H9 (cell line): ENCODE measurements around the gene CKS1B. TPM values are rescaled to one million over a fixed set of nuclear protein-coding genes. Genes with fewer than 3 reads are reported as not detected.

ENCODE experiments used
- DNase-seq: peaks from one replicate; pipeline ENCODE4 v3.0.0-alpha.2; 2017
- H2AFZ ChIP-seq: one replicate; pipeline ENCODE4 v1.6.1; 2013; ENCODE audit warnings: mild to moderate bottlenecking, low read length, control low read depth, moderate library complexity
- H2AK5ac ChIP-seq: 2 replicates; pipeline ENCODE4 v1.6.1; 2013; ENCODE audit warnings: low read length, control low read depth, mixed read lengths; ENCODE audit not compliant: insufficient read length
- H2BK120ac ChIP-seq: one replicate; pipeline ENCODE4 v1.6.1; 2013; ENCODE audit warnings: low read depth, mild to moderate bottlenecking, low read length, control low read depth, inconsistent platforms; ENCODE audit not compliant: poor library complexity, severe bottlenecking
- H2BK12ac ChIP-seq: 2 replicates; pipeline ENCODE4 v1.6.1; 2013; ENCODE audit warnings: low read length, control low read depth, mixed read lengths, low read depth; ENCODE audit not compliant: insufficient read length
- H2BK15ac ChIP-seq: 2 replicates; pipeline ENCODE4 v1.6.1; 2013; ENCODE audit warnings: low read depth, low read length, control low read depth
- H2BK20ac ChIP-seq: one replicate; pipeline ENCODE4 v1.6.1; 2013; ENCODE audit warnings: low read depth, mild to moderate bottlenecking, low read length, control low read depth, inconsistent platforms; ENCODE audit not compliant: poor library complexity, severe bottlenecking
- H2BK5ac ChIP-seq: 2 replicates; pipeline ENCODE4 v1.6.1; 2013; ENCODE audit warnings: low read length, control low read depth, mixed read lengths; ENCODE audit not compliant: insufficient read length
- H3K14ac ChIP-seq: 2 replicates; pipeline ENCODE4 v1.6.1; 2013; ENCODE audit warnings: low read length, control low read depth; ENCODE audit not compliant: insufficient read depth
- H3K18ac ChIP-seq: 2 replicates; pipeline ENCODE4 v1.6.1; 2013; ENCODE audit warnings: low read depth, mild to moderate bottlenecking, mixed read lengths, low read length, control low read depth; ENCODE audit not compliant: insufficient read length
- H3K23ac ChIP-seq: 2 replicates; pipeline ENCODE4 v1.6.1; 2013; ENCODE audit warnings: low read length, control low read depth, mixed read lengths, low read depth; ENCODE audit not compliant: insufficient read length
- H3K23me2 ChIP-seq: 2 replicates; pipeline ENCODE4 v1.6.1; 2013; ENCODE audit warnings: low read depth, mild to moderate bottlenecking, mixed read lengths, low read length, control low read depth; ENCODE audit not compliant: insufficient read length, poor library complexity, severe bottlenecking
- H3K27ac ChIP-seq: 2 replicates; pipeline ENCODE4 v1.5.1; 2013; ENCODE audit warnings: low read length, control low read depth, mixed read lengths, low read depth; ENCODE audit not compliant: insufficient read length
- H3K27me3 ChIP-seq: 2 replicates; pipeline ENCODE4 v1.6.1; 2013; ENCODE audit warnings: low read length, control low read depth, inconsistent platforms; ENCODE audit not compliant: insufficient read depth
- H3K4ac ChIP-seq: 2 replicates; pipeline ENCODE4 v1.6.1; 2013; ENCODE audit warnings: low read depth, mild to moderate bottlenecking, control low read depth, inconsistent platforms, low read length, moderate library complexity
- H3K4me1 ChIP-seq: 2 replicates; pipeline ENCODE4 v1.6.1; 2013; ENCODE audit warnings: low read length, control low read depth, inconsistent platforms; ENCODE audit not compliant: insufficient read depth
- H3K4me2 ChIP-seq: 2 replicates; pipeline ENCODE4 v1.6.1; 2013; ENCODE audit warnings: low read length, control low read depth, mixed read lengths; ENCODE audit not compliant: insufficient read length, insufficient read depth
- H3K56ac ChIP-seq: 2 replicates; pipeline ENCODE4 v1.6.1; 2013; ENCODE audit warnings: low read depth, mild to moderate bottlenecking, mixed read lengths, low read length, control low read depth; ENCODE audit not compliant: insufficient read length
- H3K79me1 ChIP-seq: 2 replicates; pipeline ENCODE4 v1.6.1; 2013; ENCODE audit warnings: low read depth, mild to moderate bottlenecking, moderate library complexity, low read length, control low read depth, inconsistent platforms; ENCODE audit not compliant: insufficient read depth, poor library complexity, severe bottlenecking
- H3K79me2 ChIP-seq: 2 replicates; pipeline ENCODE4 v1.6.1; 2013; ENCODE audit warnings: low read length, control low read depth, inconsistent platforms; ENCODE audit not compliant: insufficient read depth
- H3K9ac ChIP-seq: 2 replicates; pipeline ENCODE4 v1.6.1; 2013; ENCODE audit warnings: low read length, control low read depth, mixed read lengths; ENCODE audit not compliant: insufficient read length; ENCODE audit errors: extremely low read depth
- H3K9me3 ChIP-seq: one replicate; pipeline ENCODE4 v1.6.1; 2013; ENCODE audit warnings: low read depth, low read length, inconsistent platforms; ENCODE audit not compliant: control insufficient read depth
- H3T11ph ChIP-seq: one replicate; pipeline ENCODE4 v1.6.1; 2013; ENCODE audit warnings: mild to moderate bottlenecking, low read length, control low read depth, inconsistent platforms
- H4K20me1 ChIP-seq: one replicate; pipeline ENCODE4 v1.6.1; 2013; ENCODE audit not compliant: control insufficient read depth, insufficient read length, insufficient read depth
- H4K5ac ChIP-seq: 2 replicates; pipeline ENCODE4 v1.6.1; 2013; ENCODE audit warnings: low read depth, mild to moderate bottlenecking, mixed read lengths, low read length, control low read depth; ENCODE audit not compliant: insufficient read length
- H4K8ac ChIP-seq: replicated peaks from 2 replicates; pipeline ENCODE4 v1.6.1; 2013; ENCODE audit warnings: low read length, control low read depth, mixed read lengths, low read depth; ENCODE audit not compliant: insufficient read length
- H4K91ac ChIP-seq: 2 replicates; pipeline ENCODE4 v1.6.1; 2013; ENCODE audit warnings: low read depth, mild to moderate bottlenecking, moderate library complexity, mixed read lengths, low read length, control low read depth; ENCODE audit not compliant: insufficient read length
- H3K27ac Mint-ChIP-seq, 3 experiments: 2 replicates in 2 of 3; 3 replicates in 1 of 3; pipeline ENCODE4 v1.8.0; 2020 to 2021; ENCODE audit warnings: mixed read lengths in 3 of 3, mild to moderate bottlenecking in 1 of 3, moderate library complexity in 1 of 3
- H3K27me3 Mint-ChIP-seq: 2 replicates; pipeline ENCODE4 v1.8.0; 2021; ENCODE audit warnings: low read depth, mild to moderate bottlenecking, moderate library complexity, mixed read lengths
- H3K36me3 Mint-ChIP-seq, 3 experiments: 2 replicates in 2 of 3; 3 replicates in 1 of 3; pipeline ENCODE4 v1.8.0; 2020 to 2021; ENCODE audit warnings: low read depth in 3 of 3, mixed read lengths in 3 of 3; ENCODE audit not compliant: insufficient read depth in 1 of 3
- H3K4me1 Mint-ChIP-seq, 2 experiments: 2 replicates each; pipeline ENCODE4 v1.8.0; 2020; ENCODE audit warnings: mixed read lengths in 2 of 2
- H3K4me3 Mint-ChIP-seq, 2 experiments: 2 replicates in 1 of 2; 3 replicates in 1 of 2; pipeline ENCODE4 v1.8.0; 2020 to 2021; ENCODE audit warnings: mild to moderate bottlenecking in 2 of 2, mixed read lengths in 2 of 2, moderate library complexity in 1 of 2
- H3K9me3 Mint-ChIP-seq, 2 experiments: 2 replicates in 1 of 2; 3 replicates in 1 of 2; pipeline ENCODE4 v1.8.0; 2020; ENCODE audit warnings: mild to moderate bottlenecking in 2 of 2, mixed read lengths in 2 of 2, moderate library complexity in 1 of 2
- CTCF ChIP-seq: fragments of 200-600 bp; sonication (generic); conservative IDR thresholded peaks from 3 replicates; pipeline ENCODE4 v1.8.0; 2021; ENCODE audit warnings: antibody characterized with exemption, mild to moderate bottlenecking
- WGBS: extraction: QIAGEN DNeasy Blood & Tissue Kit; methylation state at CpG from one replicate; pipeline ENCODE4 v1.1.7; 2013; ENCODE audit warnings: missing lambda C conversion rate, low lambda C conversion rate, mixed read lengths; ENCODE audit not compliant: insufficient read length; ENCODE audit errors: extremely low coverage; 5-methylcytosine and 5-hydroxymethylcytosine counted together
- total RNA-seq: library from RNA; stranded (reverse); gene quantifications from 2 replicates; pipeline ENCODE4 v1.2.1, GENCODE V29; 2021

CKS1B gene
- total RNA-seq, 1 experiment from 2014 or later, result 279 TPM

DNA sequence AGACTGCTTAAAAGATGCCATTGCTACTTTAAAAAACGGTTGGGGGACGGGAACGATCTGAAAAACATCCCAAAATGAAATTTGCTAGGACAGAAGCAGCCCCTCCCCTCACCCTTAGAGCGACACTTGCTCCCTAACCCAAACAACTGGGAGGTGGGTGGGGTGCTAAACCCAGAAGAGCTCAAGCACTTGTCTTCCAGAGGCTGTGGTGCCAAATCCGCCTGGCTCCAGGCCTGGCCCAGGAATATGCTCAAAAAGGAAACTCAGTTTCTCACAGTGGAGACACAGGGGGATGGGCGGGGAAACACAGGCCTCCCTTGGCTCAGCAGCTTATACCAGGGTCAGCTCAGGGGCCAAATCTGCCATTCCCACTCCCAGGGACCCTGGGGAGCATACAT lies 17.9 kb upstream of the CKS1B start:
- Mint-ChIP-seq H3K27ac (peak overlapping the region; percentile 98 to 99 (median 99)), H3K4me3 (peak overlapping the region; percentile 83 to 97), H3K4me1 (peaks cover 55 to 67% of the 10 kb centered on the region in 2 experiments), H3K27me3 (no peaks in the 10 kb centered on the region), H3K9me3 (no peaks in the 10 kb centered on the region), H3K36me3 (peaks cover 8 to 27% (median 23%) of the 10 kb centered on the region in 3 experiments; a peak in 6 of 7 replicates)
- H2BK15ac ChIP-seq, result no peak overlapping the region
- WGBS, result no CpG with 5 or more reads among the region's 6 CpGs
- no peak overlapping the region for H3K4ac ChIP-seq
- H3K23ac ChIP-seq, result no peak overlapping the region
- H3K4me1 ChIP-seq, result peaks cover 6% of the 10 kb centered on the region; the same call in 1 of the 2 replicates
- H3K79me1 ChIP-seq, result no peaks in the 10 kb centered on the region
- peak overlapping the region; percentile 58 for H3K9ac ChIP-seq
- no peak overlapping the region for H4K91ac ChIP-seq
- H4K5ac ChIP-seq, result no peak overlapping the region
- H3K27ac ChIP-seq, result no peak overlapping the region
- H3K4me2 ChIP-seq, result peak overlapping the region; percentile 94
- no peaks in the 10 kb centered on the region for H4K20me1 ChIP-seq
- peak overlapping the region; percentile 62 for H3K14ac ChIP-seq
- no peak overlapping the region for H2BK5ac ChIP-seq
- TF ChIP-seq CTCF, result no peak
- no peak overlapping the region for H2BK120ac ChIP-seq
- no peaks in the 10 kb centered on the region for H3K9me3 ChIP-seq
- peak overlapping the region; percentile 56 for H3K18ac ChIP-seq
- H2BK20ac ChIP-seq, result no peak overlapping the region
- no peak overlapping the region for H3T11ph ChIP-seq
- H2BK12ac ChIP-seq, result no peak overlapping the region
- H2AFZ ChIP-seq, result no peak overlapping the region
- no peak overlapping the region for H4K8ac ChIP-seq
- no peak overlapping the region for H3K56ac ChIP-seq
- H3K23me2 ChIP-seq, result peaks cover 16% of the 10 kb centered on the region
- no peaks in the 10 kb centered on the region for H3K27me3 ChIP-seq
- no peak for DNase-seq
- H2AK5ac ChIP-seq, result no peak overlapping the region
- H3K79me2 ChIP-seq, result no peaks in the 10 kb centered on the region; the same call in 1 of the 2 replicates
